Smooth muscle cell (in vitro differentiated cells): ENCODE measurements around the gene USH2A. TPM values are rescaled to one million over a fixed set of nuclear protein-coding genes. Genes with fewer than 3 reads are reported as not detected.

ENCODE experiments used
- DNase-seq: peaks from one replicate; lab custom pipeline; 2025; ENCODE audit not compliant: unreplicated experiment; lab: John Stamatoyannopoulos, UW
- H2AFZ ChIP-seq: fragments of 200-600 bp; sonication (generic); 2 replicates; pipeline ENCODE4 v1.6.0; 2016; ENCODE audit warnings: antibody characterized with exemption, low read depth, mild to moderate bottlenecking
- H3F3A ChIP-seq: fragments of 200-600 bp; sonication (generic); 2 replicates; pipeline ENCODE4 v1.6.0; 2017; ENCODE audit warnings: antibody characterized with exemption, low read depth
- H3K27ac ChIP-seq: fragments of 200-600 bp; sonication (generic); 2 replicates; pipeline ENCODE4 v1.5.1; 2016; ENCODE audit warnings: low read depth, mild to moderate bottlenecking
- H3K27me3 ChIP-seq: fragments of 200-600 bp; sonication (generic); 2 replicates; pipeline ENCODE4 v1.6.1; 2016; ENCODE audit warnings: low read depth, mild to moderate bottlenecking
- H3K36me3 ChIP-seq: fragments of 200-600 bp; sonication (generic); 2 replicates; pipeline ENCODE4 v1.5.1; 2016; ENCODE audit warnings: low read depth
- H3K4me1 ChIP-seq: fragments of 200-600 bp; sonication (generic); 2 replicates; pipeline ENCODE4 v1.5.1; 2016; ENCODE audit warnings: low read depth
- H3K4me2 ChIP-seq: fragments of 200-600 bp; sonication (generic); 2 replicates; pipeline ENCODE4 v1.6.0; 2016; ENCODE audit warnings: mild to moderate bottlenecking
- H3K4me3 ChIP-seq: fragments of 200-600 bp; sonication (generic); 2 replicates; pipeline ENCODE4 v1.5.1; 2016; ENCODE audit warnings: mild to moderate bottlenecking
- H3K79me2 ChIP-seq: fragments of 200-600 bp; sonication (generic); 2 replicates; pipeline ENCODE4 v1.6.0; 2016; ENCODE audit warnings: low read depth, mild to moderate bottlenecking
- H3K9ac ChIP-seq: fragments of 200-600 bp; sonication (generic); 2 replicates; pipeline ENCODE4 v1.6.0; 2016; ENCODE audit warnings: low read depth
- H3K9me3 ChIP-seq: fragments of 200-600 bp; sonication (generic); replicated peaks from 2 replicates; pipeline ENCODE4 v1.5.1; 2016; ENCODE audit warnings: low read depth
- H4K20me1 ChIP-seq: fragments of 200-600 bp; sonication (generic); 2 replicates; pipeline ENCODE4 v1.6.0; 2016; ENCODE audit warnings: low read depth
- CTCF ChIP-seq: fragments of 200-600 bp; sonication (generic); IDR thresholded peaks from 2 replicates; pipeline ENCODE4 v1.5.1; 2017; ENCODE audit warnings: borderline replicate concordance, mild to moderate bottlenecking, antibody characterized with exemption; ENCODE audit not compliant: insufficient read depth, poor library complexity, severe bottlenecking
- WGBS: methylation state at CpG from one replicate; pipeline ENCODE4 v1.1.7; 2016; ENCODE audit warnings: low lambda C conversion rate; 5-methylcytosine and 5-hydroxymethylcytosine counted together
- polyA plus RNA-seq: library from polyadenylated mRNA; unstranded; fragments of >200 nt; fragmentation: Nextera tagmentation; extraction: Ambion mirVana; gene quantifications from 2 replicates; pipeline ENCODE4 v1.2.1, GENCODE V29; 2016
- total RNA-seq: library from RNA; depleted of rRNA; stranded (reverse); fragments of >200 nt; gene quantifications from 2 replicates; pipeline ENCODE4 v1.2.3, GENCODE V29; 2014

The USH2A gene
- total and polyA plus RNA-seq, 2 experiments from 2014 or later, result under 0.01 TPM; not detected in 1

DNA sequence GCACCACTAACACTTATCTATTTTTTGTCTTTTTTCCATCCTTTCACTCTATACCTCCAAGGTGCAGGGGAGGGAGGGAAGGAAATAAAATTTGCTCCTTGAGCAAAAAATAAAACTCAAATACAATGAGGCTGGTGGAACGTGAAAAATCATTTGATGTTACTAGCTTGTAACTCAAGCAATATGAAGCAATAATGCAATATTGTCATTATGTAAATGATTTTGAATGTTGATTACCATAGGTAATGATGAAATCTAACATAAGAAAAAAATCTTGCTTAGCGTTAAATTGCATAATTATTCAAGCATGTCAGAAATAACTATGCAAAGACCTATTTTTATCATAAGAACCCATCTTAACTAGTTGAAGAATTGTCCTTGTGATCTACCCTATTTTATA lies 578.5 kb downstream of the USH2A start:
- Histone ChIP-seq H3K4me2 (peak overlapping the region; percentile 59), H3K4me3 (no peak overlapping the region)

GRCh38 chr1:215844266-215844665 lies 579.0 kb downstream of the USH2A start:
- H3K4me1 ChIP-seq, result no peaks in the 10 kb centered on the region
- WGBS, result 59% methylated on average over 4 of the region's 4 CpGs
- no peaks in the 10 kb centered on the region for H4K20me1 ChIP-seq
- no peak for TF ChIP-seq CTCF
- no peaks in the 10 kb centered on the region for H3K36me3 ChIP-seq
- H3K27me3 ChIP-seq, result no peaks in the 10 kb centered on the region
- no peak for DNase-seq
- H3F3A ChIP-seq, result no peaks in the 10 kb centered on the region
- no peak overlapping the region for H3K4me2 ChIP-seq
- H3K9ac ChIP-seq, result no peak overlapping the region
- no peak overlapping the region for H2AFZ ChIP-seq
- no peak overlapping the region for H3K4me3 ChIP-seq
- H3K79me2 ChIP-seq, result no peaks in the 10 kb centered on the region
- H3K9me3 ChIP-seq, result no peaks in the 10 kb centered on the region
- H3K27ac ChIP-seq, result peak overlapping the region; percentile 59

More for the DNA sequence above, 578.5 kb downstream of the USH2A start:
- H3K9me3 ChIP-seq, result no peaks in the 10 kb centered on the region
- no peak overlapping the region for H3K9ac ChIP-seq
- 74% methylated on average over 2 of the region's 2 CpGs for WGBS
- H3K4me1 ChIP-seq, result no peaks in the 10 kb centered on the region
- no peak for TF ChIP-seq CTCF
- H3K79me2 ChIP-seq, result no peaks in the 10 kb centered on the region
- no peaks in the 10 kb centered on the region for H3K27me3 ChIP-seq
- no peaks in the 10 kb centered on the region for H4K20me1 ChIP-seq
- H3K27ac ChIP-seq, result peak overlapping the region; percentile 59
- no peaks in the 10 kb centered on the region for H3F3A ChIP-seq
- no peaks in the 10 kb centered on the region for H3K36me3 ChIP-seq
- H2AFZ ChIP-seq, result peak overlapping the region; percentile 23
- DNase-seq, result no peak

- TF ChIP-seq CTCF, result no peak
- 91% methylated on average over 3 of the region's 3 CpGs for WGBS
- H4K20me1 ChIP-seq, result no peaks in the 10 kb centered on the region
- H3K4me2 ChIP-seq, result no peak overlapping the region
- H3K36me3 ChIP-seq, result no peaks in the 10 kb centered on the region
- H3K4me1 ChIP-seq, result no peaks in the 10 kb centered on the region
- H3K79me2 ChIP-seq, result no peaks in the 10 kb centered on the region
- H3K27me3 ChIP-seq, result no peaks in the 10 kb centered on the region
- no peaks in the 10 kb centered on the region for H3F3A ChIP-seq
- no peak for DNase-seq
- no peak overlapping the region for H3K27ac ChIP-seq
- H3K9ac ChIP-seq, result no peak overlapping the region
- no peaks in the 10 kb centered on the region for H3K9me3 ChIP-seq
- H3K4me3 ChIP-seq, result no peak overlapping the region
- no peak overlapping the region for H2AFZ ChIP-seq
These were observed 580.3 kb downstream of the USH2A start for GRCh38 chr1:215842905-215843304.

DNA sequence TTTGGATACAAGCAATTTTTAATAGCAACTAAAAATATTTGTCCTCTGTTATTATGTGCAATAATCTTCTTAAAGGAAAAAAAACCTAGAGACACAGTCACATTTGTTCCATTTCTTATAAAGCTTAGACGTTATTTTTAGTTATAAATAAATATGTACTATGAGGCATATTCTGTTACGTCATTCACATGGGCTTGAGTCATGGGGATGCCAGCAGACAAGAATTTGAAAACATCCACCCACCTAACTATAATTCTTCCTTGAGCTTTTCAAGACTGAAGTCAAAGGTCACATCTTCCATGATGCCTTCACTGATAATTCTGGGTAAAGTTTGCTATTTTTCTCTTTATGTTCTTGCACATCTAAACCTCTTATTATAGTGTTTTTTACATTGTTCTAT lies 587.3 kb downstream of the USH2A start:
- Histone ChIP-seq H3K27ac (peak overlapping the region; percentile 30), H3K4me3 (no peak overlapping the region), H3K79me2 (no peaks in the 10 kb centered on the region), H3K36me3 (no peaks in the 10 kb centered on the region), H3K9ac (no peak overlapping the region), H3K27me3 (no peaks in the 10 kb centered on the region), H3F3A (peaks cover 3% of the 10 kb centered on the region), H4K20me1 (no peaks in the 10 kb centered on the region), H3K4me2 (no peak overlapping the region), H3K9me3 (no peaks in the 10 kb centered on the region), H3K4me1 (no peaks in the 10 kb centered on the region), H2AFZ (peak overlapping the region; percentile 38)
- 30% methylated on average over 2 of the region's 2 CpGs for WGBS
- no peak for DNase-seq
- no peak for TF ChIP-seq CTCF
